LNCAP (cell line): Measurements from ENCODE around the gene LSS.

ENCODE experiments used
- TF ChIP-seq, protein P1 (sequence below): fragments of 450-650 bp; IDR thresholded peaks from 2 replicates; pipeline ENCODE4 v1.5.1; 2017; ENCODE audit warnings: mild to moderate bottlenecking

Gene LSS

DNA sequence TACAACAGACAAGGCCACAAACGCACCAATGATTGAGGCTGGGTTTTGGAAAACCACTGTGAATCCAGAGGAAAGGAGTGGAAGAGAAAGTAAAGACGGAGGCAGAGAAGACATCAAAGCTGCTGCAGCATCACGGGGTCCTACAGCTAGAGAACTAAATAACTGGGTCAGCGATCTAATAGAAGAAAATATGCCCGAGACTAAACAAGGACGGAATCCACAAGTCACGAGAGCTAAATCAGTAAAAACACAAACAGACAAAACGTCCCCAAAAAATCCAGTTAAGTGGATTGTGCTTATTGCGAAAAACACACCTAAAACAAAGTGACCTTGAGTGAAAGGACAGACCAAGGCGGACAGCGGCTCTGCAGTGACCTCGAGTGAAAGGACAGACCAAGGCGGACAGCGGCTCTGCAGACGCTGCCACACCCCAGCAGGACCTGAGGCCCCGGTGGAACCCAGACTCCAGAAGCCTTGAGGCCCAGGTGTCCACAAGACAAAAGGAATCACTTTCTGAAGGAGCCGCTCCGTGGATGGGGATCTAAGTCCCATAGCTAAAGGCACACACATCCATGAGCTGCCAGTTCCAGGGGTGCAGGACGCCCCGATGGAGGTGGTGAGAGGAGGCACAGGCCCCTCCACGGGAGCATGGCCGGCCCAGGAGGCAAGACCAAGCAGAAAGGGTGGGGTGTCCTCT is 79.2 kb downstream of the LSS start:
- TF ChIP-seq, protein P1, sequence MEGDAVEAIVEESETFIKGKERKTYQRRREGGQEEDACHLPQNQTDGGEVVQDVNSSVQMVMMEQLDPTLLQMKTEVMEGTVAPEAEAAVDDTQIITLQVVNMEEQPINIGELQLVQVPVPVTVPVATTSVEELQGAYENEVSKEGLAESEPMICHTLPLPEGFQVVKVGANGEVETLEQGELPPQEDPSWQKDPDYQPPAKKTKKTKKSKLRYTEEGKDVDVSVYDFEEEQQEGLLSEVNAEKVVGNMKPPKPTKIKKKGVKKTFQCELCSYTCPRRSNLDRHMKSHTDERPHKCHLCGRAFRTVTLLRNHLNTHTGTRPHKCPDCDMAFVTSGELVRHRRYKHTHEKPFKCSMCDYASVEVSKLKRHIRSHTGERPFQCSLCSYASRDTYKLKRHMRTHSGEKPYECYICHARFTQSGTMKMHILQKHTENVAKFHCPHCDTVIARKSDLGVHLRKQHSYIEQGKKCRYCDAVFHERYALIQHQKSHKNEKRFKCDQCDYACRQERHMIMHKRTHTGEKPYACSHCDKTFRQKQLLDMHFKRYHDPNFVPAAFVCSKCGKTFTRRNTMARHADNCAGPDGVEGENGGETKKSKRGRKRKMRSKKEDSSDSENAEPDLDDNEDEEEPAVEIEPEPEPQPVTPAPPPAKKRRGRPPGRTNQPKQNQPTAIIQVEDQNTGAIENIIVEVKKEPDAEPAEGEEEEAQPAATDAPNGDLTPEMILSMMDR = no peak

DNA sequence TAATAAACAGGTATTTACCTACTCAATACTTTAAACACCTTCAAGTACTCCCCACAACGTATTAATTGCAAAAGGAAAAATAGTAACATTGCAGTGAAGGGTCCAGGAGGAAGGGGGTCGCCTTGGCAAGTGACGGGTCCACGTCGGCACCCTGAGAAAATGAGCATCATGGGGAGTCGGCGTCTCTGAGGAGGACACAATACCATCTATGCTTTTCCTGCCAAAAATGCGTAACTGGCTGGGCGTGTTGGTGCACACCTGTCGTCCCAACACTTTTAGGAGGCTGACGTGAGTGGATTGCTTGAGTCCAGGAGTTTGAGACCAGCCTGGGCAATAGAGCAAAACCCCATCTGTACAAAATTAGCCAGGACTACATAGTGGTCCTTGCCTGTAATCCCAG is 80.5 kb downstream of the LSS start:
- TF ChIP-seq, protein P1 = no peak

DNA sequence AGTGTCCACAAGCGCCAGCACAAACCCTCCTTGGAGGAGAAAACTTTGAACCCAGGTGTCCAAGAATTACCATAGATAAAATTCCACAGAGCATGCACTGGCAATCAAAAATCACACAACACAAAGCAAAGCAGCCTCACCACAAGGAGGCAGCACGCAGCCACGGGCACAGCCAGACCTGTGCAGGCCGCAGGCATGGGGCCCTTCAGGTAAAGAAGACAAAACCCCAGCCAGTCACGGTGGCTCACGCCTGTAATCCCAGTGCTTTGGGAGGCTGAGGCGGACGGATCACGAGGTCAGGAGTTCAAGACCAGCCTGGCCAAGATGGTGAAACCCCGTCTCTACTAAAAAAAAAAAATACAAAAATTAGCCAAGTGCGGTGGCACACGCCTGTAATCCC is 81.1 kb downstream of the LSS start:
- TF ChIP-seq, protein P1 = peak; percentile 59

DNA sequence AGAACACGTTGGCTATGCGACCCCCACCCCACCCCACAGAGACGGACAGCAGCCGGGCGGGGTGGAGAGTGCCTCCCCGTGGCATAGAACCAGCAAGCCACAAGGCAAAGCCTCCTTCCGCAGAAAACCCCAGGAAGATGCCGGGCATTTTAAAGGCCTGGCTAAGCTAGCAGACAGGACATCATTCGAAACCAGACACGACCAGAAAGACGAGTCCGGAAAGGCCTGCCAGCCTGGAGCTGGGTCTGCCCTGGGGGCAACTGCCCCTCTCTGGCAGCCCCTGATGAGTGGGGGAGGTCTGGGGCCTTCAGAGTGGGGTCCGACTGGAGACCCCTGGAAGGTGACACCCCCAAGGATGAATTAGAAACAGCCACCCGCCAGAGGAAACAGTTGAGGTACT is 81.7 kb downstream of the LSS start:
- TF ChIP-seq, protein P1 = no peak

DNA sequence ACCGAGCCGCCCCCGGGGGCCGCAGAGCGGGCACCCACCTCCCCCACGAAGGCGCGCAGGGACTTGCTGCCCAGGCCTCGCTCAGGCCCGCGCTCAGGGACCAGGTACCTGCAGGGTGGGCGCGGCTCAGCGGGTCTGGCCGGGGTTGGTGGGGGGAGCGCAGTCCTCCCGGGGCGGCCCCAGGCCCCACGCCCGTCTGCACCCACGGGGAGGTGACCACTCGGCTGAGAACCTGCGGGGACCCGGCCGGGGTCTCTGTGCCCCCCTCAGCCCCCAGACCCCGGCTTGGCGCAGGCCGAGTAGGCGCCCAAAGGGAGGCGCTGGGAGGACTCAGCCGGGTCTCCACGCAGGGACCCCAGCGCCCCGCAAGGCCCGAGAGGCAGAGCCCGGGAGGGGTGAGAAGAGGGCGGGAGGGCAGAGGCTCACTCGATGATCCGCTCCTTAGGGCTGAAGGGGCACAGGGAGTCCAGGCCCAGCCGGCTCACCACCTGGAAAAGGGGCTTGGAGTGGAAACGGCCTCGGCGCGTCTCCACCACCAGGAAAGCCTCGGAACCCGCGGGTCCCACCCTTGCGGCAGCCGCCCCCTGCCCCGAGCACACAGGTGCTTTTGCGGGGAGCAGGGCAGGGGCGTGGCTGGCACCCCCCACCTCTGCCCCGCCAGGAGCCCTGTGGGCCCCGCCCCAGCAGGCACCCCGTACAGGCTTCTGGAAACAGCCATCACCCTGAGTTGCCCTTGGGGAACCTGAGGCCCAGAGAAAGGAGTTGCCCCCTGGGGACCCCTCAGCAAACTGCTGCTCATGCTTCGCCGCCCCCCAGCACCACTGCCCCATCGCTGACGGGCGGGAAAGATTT is 82.5 kb downstream of the LSS start:
- TF ChIP-seq, protein P1 = no peak

DNA sequence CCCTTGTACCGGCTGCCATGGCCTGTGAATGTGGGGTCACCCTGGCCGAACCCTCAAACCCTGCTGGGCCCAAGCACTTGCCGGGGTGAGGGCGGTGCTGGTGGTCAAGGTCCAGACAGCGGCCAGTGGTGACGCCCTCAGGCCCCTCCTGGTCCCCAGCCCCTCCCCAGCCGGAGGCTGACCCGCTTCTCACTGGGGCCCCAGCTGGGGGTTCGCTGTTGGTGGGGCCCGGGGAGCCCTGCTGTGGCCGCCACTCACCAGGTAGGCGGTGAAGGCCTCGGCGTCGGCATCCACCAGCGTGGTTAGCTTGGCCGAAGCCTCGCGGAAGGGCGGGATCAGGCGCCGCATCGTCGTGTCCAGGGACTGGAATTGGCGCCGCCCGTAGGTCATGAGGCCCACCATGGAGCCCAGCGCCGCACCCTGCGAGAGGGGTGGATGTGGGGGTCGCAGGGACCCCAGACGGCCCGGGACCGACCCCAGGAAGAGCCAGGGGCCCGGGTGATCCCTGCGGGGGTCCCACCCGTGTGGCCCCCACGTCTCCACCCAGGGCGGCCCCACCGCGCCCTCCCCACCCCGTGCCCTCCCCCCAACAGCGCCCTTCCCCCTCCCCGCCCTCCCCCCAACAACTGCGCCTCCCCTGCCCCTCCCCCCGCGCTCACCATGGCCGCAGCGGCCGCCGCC is 83.3 kb downstream of the LSS start:
- TF ChIP-seq, protein P1 = no peak

DNA sequence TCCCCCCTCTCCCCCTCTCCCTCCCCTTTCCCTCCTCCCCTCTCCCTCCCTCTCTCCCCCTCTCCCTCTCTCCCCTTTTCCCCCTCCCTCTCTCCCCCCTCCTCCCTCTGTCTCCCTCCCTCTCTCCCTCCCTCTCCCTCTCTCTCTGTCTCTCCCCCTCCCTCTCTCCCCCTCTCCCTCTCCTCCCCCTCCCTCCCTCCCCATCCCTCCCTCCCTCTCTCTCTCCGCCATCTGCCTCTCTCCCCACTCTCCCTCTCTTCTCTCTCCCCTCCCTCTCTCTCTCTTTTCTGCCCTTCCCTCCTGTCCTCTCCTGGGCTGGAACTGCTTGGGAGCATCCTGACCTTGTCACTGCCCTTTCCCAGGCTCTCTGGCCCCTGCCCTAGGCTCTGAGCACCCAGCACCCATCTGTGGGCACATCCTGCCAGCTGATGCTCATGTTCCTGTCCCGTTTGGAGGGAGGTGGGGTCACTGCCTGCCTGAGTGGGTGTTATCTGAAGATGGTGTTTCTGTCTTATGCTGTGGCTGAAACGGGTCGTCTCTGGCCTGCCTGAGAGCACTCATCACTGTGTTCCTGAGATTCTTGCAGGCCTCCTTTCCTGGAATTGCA is 84.0 kb downstream of the LSS start:
- TF ChIP-seq, protein P1 = no peak
